GM21717 (cell line): Measurements from ENCODE around the gene IL25.
"Not testable (repeated sequence)": the region's sequence is repeated elsewhere in the genome, so short reads cannot be mapped to it uniquely, and the experiment has no call there.

Source experiments
- ATAC-seq: cut with Tn5 transposase; IDR thresholded peaks from one replicate; pipeline ENCODE4 v1.9.1; 2021; ENCODE audit warnings: mild to moderate bottlenecking, moderate library complexity; ENCODE audit not compliant: unreplicated experiment

The IL25 gene

GRCh38 chr14:23387916-23388882 lies 15.6 kb downstream of the IL25 start:
- no peak for ATAC-seq

DNA sequence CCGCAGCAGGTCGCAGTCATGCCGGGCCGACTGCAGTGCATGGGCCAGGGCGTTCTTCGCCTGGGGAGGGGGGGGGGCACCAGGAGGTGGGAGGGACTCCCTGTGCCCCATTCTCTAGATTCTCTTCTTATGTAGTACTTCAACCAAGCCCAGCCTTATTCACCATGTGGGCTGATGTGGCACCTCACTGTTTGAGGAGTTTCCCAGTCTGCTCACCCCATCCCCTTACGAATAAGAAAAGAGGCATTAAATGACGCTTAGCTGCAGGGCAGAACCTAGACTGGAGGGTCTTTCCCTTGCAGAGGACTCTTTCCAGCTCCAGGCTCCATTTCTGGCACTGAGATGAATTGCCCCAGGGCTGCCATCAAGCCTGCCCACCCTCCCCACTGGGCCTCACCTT lies 16.4 kb downstream of the IL25 start:
- ATAC-seq: no peak

GRCh38 chr14:23389396-23389795 lies 16.8 kb downstream of the IL25 start:
- no peak for ATAC-seq

- not testable (repeated sequence) for ATAC-seq
These were observed 17.3 kb downstream of the IL25 start for GRCh38 chr14:23389871-23390270.

DNA sequence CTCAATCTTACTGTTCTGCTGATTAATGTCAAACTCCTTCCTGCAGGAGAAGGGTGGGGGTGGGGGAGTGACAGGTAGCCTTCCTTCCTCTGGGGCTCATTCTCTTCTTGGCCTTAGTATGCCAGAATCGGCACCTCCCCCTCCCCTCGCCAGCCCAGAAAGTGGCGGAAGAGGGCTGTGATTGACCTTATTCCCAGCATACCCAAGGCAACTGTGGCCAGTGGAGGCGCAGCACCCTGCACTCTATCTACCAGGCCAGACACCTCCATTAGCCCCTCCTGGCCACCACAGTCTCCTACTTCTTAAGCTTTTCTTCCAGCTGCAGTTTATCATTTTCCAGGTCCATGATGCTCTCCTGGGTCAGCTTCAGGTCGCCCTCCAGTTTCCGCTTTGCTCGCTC lies 20.0 kb downstream of the IL25 start:
- no peak for ATAC-seq

GRCh38 chr14:23396126-23396525 lies 23.5 kb downstream of the IL25 start:
- no peak for ATAC-seq

DNA sequence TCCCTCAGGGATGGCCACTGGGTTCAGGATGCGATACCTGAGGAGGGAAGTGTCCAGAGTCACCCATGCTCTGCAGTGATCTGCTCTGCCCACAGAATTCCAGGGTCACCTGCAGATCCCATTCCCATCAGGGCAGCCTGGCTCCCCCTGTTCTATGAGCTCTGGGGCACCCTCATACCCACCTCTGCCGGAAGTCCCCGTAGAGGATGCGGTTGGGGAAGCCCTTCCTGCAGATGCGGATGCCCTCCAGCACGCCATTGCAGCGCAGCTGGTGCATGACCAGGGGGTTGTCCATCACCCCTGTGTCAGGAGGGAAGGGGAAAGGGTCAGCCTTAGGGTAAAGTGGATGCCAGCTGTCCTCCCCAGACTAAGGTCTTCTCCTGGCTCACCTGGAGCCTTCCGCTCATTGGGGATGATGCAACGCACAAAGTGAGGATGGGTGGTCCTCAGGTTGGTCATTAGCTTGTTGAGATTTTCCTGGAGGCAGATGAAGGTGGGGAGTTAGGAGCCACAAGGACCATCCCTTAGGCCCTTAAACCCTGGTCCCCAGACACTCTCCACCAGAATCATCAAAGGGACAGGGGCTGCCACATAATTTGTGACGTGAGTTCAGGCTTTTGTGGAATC lies 24.3 kb downstream of the IL25 start:
- ATAC-seq: no peak

GRCh38 chr14:23398348-23398747 lies 25.7 kb downstream of the IL25 start:
- ATAC-seq: no peak

- ATAC-seq: no peak
These were observed 26.5 kb downstream of the IL25 start for GRCh38 chr14:23399136-23399535.

DNA sequence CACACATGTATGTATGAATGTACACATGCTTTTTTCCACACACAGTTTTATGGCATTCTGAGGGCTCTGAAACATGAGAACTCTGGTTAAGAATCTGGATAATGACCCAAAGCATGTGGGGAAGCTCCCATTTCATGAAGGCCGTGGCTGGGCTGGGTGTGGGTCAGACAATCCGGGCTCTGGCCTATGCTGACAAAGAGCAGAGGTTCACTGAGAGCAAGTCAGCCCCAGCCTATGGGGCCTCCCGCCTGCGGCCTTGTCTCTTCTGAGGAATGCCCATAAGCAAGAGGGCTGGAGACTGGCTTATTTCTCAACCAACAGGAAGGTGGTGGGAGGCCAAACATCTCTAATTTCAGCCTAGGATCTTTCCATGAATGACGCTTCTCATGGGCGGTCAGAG lies 27.0 kb downstream of the IL25 start:
- ATAC-seq: no peak

GRCh38 chr14:23400496-23401149 lies 28.0 kb downstream of the IL25 start:
- ATAC-seq: not testable (repeated sequence)

DNA sequence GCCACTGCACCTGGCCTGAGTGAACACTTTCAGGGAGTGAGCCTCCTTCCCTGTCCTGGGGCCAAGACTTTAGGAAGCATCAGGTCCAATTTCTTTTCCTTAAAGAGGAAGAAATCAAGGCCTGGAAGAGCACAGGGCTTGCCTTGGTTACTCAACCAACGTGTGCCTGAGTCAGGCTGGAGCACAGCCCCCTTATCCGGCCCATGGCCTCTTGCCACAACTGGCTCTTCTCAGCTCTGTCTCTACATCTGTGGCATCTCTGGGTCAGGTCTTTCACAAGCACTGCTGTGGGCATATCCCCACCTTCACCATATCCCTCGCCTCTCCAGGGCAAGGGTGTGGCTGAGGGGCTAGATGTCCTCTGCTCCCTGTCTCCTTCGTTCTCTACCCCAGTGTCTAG lies 28.7 kb downstream of the IL25 start:
- no peak for ATAC-seq

- ATAC-seq: no peak
These were observed 29.9 kb downstream of the IL25 start for GRCh38 chr14:23402296-23403138.

DNA sequence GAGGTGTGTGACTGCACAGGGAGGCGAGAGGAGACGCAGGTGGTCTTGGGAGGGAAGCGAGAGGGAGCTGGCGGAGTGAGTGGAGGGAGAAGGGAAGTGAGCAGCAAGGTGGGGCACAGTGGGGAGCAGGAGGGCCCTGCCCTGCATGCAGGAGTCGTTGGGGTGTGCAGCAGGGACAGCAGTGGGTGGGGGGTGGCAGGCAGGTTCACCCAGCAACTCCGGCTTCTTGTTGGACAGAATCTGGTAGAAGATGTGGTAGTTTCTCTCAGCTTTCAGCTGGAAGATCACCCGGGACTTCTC lies 30.5 kb downstream of the IL25 start:
- ATAC-seq: no peak

GRCh38 chr14:23403908-23404307 lies 31.3 kb downstream of the IL25 start:
- ATAC-seq: no peak

DNA sequence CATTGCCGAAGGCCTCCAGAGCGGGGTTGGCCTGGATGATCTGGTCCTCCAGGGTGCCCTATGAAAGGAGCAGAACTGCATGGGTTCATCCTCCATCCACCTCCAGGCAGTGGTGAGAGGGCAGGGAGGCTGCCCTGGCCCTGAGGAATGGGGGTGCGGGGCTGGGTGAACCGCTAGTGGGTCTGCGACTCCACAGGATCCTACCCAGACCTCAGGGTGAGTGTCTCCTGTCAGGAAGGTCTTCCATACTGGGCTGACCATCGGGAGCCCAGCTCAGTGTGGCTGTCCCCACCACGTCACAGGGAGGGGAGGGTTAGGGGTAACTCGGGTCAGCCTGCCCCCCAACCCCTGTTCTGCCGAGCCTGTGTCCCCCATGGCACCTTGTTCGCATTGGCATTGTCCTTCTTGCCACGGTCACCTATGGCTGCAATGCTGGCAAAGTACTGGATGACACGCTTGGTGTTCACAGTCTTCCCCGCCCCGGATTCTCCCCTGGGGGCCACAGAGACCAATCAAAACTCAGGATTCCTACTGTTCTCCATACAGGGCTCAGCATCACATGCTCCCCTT lies 31.8 kb downstream of the IL25 start:
- ATAC-seq: no peak

GRCh38 chr14:23405096-23405495 lies 32.5 kb downstream of the IL25 start:
- ATAC-seq: no peak

DNA sequence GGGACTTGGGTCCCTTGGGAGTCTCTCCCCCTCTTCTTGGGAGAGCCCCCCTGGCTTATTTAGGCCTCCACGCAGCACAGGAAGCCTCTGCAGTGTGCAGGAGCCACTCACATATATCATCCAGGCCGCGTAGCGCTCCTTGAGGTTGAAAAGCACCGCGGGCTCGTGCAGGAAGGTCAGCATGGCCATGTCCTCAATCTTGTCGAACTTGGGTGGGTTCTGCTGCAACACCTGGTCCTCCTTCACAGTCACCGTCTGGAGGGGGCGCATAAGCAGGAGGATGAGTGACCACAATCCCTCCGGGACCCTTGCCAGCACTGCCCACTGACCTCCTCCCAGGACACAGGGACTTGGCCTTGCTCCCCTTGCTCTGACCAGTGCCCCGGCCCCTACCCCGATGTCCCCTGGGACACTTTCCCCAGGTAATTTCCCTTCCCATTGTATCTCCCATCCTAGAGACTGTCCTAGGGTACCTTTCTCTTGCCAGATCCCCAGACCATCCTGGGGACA lies 33.0 kb downstream of the IL25 start:
- ATAC-seq: no peak

GRCh38 chr14:23406244-23406643 lies 33.6 kb downstream of the IL25 start:
- ATAC-seq: no peak

GRCh38 chr14:23406725-23407355 lies 34.2 kb downstream of the IL25 start:
- ATAC-seq: no peak
